Psoas muscle (tissue), 8 donors: ENCODE data around the gene STK32A. TPM values are rescaled to one million over a fixed set of nuclear protein-coding genes. Genes with fewer than 3 reads are reported as not detected.

Experiments
- ATAC-seq, 4 donors: fragments of 200-7000 bp; cut with Tn5 transposase; one replicate each; pipeline ENCODE4 v1.9.1; 2020; ENCODE audit warnings: moderate library complexity in 3 of 4, mild to moderate bottlenecking in 2 of 4
- DNase-seq, 2 donors: peaks; one replicate each; pipeline ENCODE4 v3.0.0-alpha.2; 2020
- H3K27ac ChIP-seq: fragments of 200-600 bp; one replicate; pipeline ENCODE4 v1.8.0; 2022
- H3K27me3 ChIP-seq, 3 donors: fragments of 200-600 bp in 1 of 3; one replicate each; pipeline versions ENCODE4 v1.6.1 to v1.8.0; 2013 to 2022; ENCODE audit warnings: low read length in 2 of 3, mild to moderate bottlenecking in 2 of 3, moderate library complexity in 1 of 3; ENCODE audit not compliant: insufficient read depth in 3 of 3
- H3K36me3 ChIP-seq, 2 donors: fragments of 200-600 bp in 1 of 2; one replicate each; pipeline versions ENCODE4 v1.6.1 to v1.8.0; 2013 to 2022; ENCODE audit warnings: low read depth in 1 of 2, mild to moderate bottlenecking in 1 of 2, moderate library complexity in 1 of 2; ENCODE audit not compliant: insufficient read depth in 1 of 2
- H3K4me1 ChIP-seq: fragments of 200-600 bp; one replicate; pipeline ENCODE4 v1.8.0; 2022
- H3K4me3 ChIP-seq: fragments of 200-600 bp; one replicate; pipeline ENCODE4 v1.8.0; 2022; ENCODE audit warnings: mild to moderate bottlenecking
- H3K9me3 ChIP-seq: fragments of 200-600 bp; one replicate; pipeline ENCODE4 v1.8.0; 2022
- WGBS, 3 donors: extraction: QIAGEN DNeasy Blood & Tissue Kit; methylation state at CpG; one replicate each; pipeline versions ENCODE4 v1.1.6 to v1.1.7; 2013; 5-methylcytosine and 5-hydroxymethylcytosine counted together
- intact Hi-C, 2 donors: fragments of 100-400 bp; cut with DNase I; formaldehyde crosslinking; loops; one replicate each; pipeline versions ENCODE4 v1.11.0 to v1.14.2; 2022
- polyA plus RNA-seq, 3 donors: library from polyadenylated mRNA; stranded (reverse); fragments of 200-250 nt; gene quantifications; one replicate each; pipeline ENCODE4 v1.2.3, GENCODE V29; 2013
- total RNA-seq, 4 donors: library from RNA; stranded (reverse); fragmentation: NEBNext Ultra II Directional in 2 of 4; extraction: Animal tissue kit (Norgen Biotek cat#: 25700) in 2 of 4; gene quantifications; one replicate each; pipeline versions ENCODE4 v1.2.1 to v1.2.4, GENCODE V29; 2021 to 2023
- TF ChIP-seq, protein P1 (sequence below): fragments of 200-600 bp; IDR thresholded peaks from one replicate; pipeline ENCODE4 v1.8.0; 2022; ENCODE audit warnings: antibody characterized with exemption
- donor health status: healthy with polysubstance abuse.
- donor health status: DM: no; HTN: no; CAD: no; lungs with moderate emphysema.
- donor health status: Bipolar disorder and iron deficiency.
- donor health status: healthy.
- donor health status: DM: yes; HTN: yes; CAD: no.
- donor health status: DM: no; HTN: no; CAD: no.
- donor health status: DM: no; HTN: no; CAD: no.
- donor health status: DM: yes; HTN: yes; CAD: no.

The STK32A gene
- total and polyA plus RNA-seq, 7 donors: 0.09 to 2.6 (median 0.30) TPM

DNA sequence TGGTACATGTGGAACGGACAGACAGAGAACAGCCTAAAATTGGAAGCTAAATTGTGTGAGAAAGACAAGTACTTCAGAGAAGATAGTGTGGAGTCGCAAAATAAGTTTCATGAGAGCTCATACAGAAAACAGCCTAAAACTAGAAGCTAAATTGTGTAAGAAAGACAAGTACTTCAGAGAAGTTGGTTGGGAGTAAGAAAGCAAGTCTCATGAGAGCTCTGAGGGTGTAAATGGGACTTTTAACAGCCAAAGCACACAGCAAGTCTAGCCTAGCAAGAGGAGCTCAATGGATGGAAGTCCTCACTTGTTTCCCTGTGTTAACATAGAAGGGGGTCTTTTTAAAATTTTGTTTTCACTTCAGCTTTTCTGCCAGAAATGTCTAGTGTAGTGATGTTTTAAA is 93.1 kb downstream of the STK32A start:
- no peak overlapping the region for H3K4me3 ChIP-seq
- H3K9me3 ChIP-seq: no peaks in the 10 kb centered on the region
- TF ChIP-seq, protein P1, sequence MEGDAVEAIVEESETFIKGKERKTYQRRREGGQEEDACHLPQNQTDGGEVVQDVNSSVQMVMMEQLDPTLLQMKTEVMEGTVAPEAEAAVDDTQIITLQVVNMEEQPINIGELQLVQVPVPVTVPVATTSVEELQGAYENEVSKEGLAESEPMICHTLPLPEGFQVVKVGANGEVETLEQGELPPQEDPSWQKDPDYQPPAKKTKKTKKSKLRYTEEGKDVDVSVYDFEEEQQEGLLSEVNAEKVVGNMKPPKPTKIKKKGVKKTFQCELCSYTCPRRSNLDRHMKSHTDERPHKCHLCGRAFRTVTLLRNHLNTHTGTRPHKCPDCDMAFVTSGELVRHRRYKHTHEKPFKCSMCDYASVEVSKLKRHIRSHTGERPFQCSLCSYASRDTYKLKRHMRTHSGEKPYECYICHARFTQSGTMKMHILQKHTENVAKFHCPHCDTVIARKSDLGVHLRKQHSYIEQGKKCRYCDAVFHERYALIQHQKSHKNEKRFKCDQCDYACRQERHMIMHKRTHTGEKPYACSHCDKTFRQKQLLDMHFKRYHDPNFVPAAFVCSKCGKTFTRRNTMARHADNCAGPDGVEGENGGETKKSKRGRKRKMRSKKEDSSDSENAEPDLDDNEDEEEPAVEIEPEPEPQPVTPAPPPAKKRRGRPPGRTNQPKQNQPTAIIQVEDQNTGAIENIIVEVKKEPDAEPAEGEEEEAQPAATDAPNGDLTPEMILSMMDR: no peak
- WGBS, 3 donors: 87 to 93% (median 91%) methylated on average over 2 of the region's 2 CpGs
- intact Hi-C loops: no loop called here
- DNase-seq (no peak), ATAC-seq (no peak)
- no peak overlapping the region for H3K27ac ChIP-seq
- no peaks in the 10 kb centered on the region for H3K36me3 ChIP-seq
- no peaks in the 10 kb centered on the region for H3K4me1 ChIP-seq
- no peaks in the 10 kb centered on the region for H3K27me3 ChIP-seq

DNA sequence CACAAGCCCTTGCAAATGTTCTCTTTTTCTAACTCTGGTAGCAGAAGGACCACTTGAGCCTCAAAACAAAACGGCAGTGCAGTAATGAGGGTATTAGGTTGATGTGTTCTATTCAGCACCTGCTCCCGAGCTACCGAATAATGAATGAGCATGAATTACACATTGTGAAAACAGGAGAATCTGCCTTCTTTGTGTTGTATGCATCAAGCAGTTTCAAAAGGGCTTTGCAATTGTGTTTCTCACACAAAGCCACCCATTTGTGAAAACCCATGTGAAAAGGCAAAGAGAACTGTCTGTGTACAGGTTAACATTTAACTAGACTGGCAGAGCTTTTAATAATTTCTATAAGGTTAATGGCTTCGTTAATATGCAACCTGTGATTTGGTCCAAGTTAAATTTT is 97.8 kb downstream of the STK32A start:
- intact Hi-C loops: no loop called here
- Histone ChIP-seq H3K36me3 (no peaks in the 10 kb centered on the region), H3K27me3 (no peaks in the 10 kb centered on the region), H3K27ac (no peak overlapping the region), H3K9me3 (no peaks in the 10 kb centered on the region), H3K4me1 (no peaks in the 10 kb centered on the region), H3K4me3 (no peak overlapping the region)
- TF ChIP-seq, protein P1: no peak
- DNase-seq (no peak), ATAC-seq (no peak)
- WGBS, 3 donors: 50 to 60% (median 51%) methylated on average over 4 of the region's 4 CpGs

DNA sequence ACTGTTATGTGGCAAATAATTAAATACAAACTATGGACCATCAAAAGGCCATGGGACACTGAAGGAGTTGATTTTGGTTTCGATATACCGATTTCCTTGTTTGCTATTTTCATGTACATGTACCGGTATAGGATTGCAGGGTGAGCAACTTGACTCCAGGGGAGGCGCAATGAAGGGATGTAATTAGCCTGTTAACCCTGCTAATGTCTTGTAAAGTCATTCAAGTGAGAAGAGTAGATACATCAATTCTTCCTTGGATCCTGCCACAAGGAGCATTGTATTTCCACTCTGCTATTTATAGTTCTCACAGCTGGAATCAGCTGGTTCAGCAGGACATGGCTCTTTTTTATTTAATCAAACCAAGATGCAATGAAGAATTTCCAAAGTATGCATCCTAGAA is 102.0 kb downstream of the STK32A start:
- H3K36me3 ChIP-seq: no peaks in the 10 kb centered on the region
- TF ChIP-seq, protein P1: no peak
- H3K27me3 ChIP-seq: no peaks in the 10 kb centered on the region
- no peak overlapping the region for H3K27ac ChIP-seq
- ATAC-seq (no peak), DNase-seq (no peak)
- no peaks in the 10 kb centered on the region for H3K9me3 ChIP-seq
- 36 to 47% (median 41%) methylated on average over 4 of the region's 4 CpGs for WGBS, 3 donors
- intact Hi-C loops: no loop called here
- no peaks in the 10 kb centered on the region for H3K4me1 ChIP-seq
- H3K4me3 ChIP-seq: no peak overlapping the region

DNA sequence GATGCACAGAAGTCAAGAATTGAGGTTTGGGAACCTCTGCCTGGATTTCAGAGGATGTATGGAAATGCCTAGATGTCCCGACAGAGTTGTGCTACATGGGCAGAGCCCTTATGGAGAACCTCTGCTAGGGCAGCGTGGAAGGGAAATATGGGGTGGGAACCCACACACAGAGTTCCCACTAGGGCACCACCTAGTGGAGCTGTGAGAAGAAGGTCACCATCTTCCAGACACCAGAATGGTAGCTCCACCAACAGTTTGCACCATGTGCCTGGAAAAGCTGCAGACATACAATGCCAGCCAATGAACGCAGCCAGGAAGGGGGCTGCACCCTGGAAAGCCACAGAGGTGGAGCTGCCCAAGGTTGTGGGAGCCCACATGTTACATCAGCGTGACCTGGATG is 104.5 kb downstream of the STK32A start:
- H3K9me3 ChIP-seq: no peaks in the 10 kb centered on the region
- TF ChIP-seq, protein P1: no peak
- ATAC-seq (no peak), DNase-seq (no peak)
- intact Hi-C loops: no loop called here
- no peak overlapping the region for H3K27ac ChIP-seq
- H3K4me3 ChIP-seq: no peak overlapping the region
- WGBS, 3 donors: 94 to 98% (median 96%) methylated on average over 4 of the region's 4 CpGs
- H3K36me3 ChIP-seq: no peaks in the 10 kb centered on the region
- H3K4me1 ChIP-seq: no peaks in the 10 kb centered on the region
- H3K27me3 ChIP-seq: no peaks in the 10 kb centered on the region

DNA sequence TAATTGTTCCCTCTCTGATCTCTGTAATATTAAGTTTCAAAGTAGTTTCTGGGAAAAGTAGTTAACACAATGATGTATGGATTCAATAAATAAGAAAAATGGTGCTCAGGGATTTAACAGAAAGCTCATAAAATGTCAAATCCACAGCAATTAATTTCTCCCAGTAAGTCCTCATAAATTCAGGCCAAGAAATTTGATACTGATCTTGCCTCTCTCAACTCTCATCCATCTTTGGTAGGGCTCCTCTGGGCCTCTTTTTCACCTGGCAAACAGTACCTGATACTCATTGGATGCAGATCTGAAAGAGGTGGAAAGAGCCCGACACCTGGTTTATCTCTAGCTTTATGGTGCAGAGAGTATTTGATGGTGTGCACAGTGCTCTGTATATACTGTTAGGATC is 106.1 kb downstream of the STK32A start:
- intact Hi-C loops: no loop called here
- H3K36me3 ChIP-seq: no peaks in the 10 kb centered on the region
- no peaks in the 10 kb centered on the region for H3K27me3 ChIP-seq
- H3K4me1 ChIP-seq: no peaks in the 10 kb centered on the region
- DNase-seq (no peak), ATAC-seq (no peak)
- TF ChIP-seq, protein P1: no peak
- no peak overlapping the region for H3K27ac ChIP-seq
- WGBS, 3 donors: 72 to 79% (median 76%) methylated on average over 1 of the region's 1 CpG
- no peak overlapping the region for H3K4me3 ChIP-seq
- H3K9me3 ChIP-seq: no peaks in the 10 kb centered on the region
